GM18870 (cell line): ENCODE measurements around the gene SAPCD1.

ENCODE experiments used
- ATAC-seq: cut with Tn5 transposase; IDR thresholded peaks from one replicate; pipeline ENCODE4 v1.9.1; 2021; ENCODE audit warnings: moderate library complexity; ENCODE audit not compliant: unreplicated experiment

Gene SAPCD1

GRCh38 chr6:31728767-31729514 is 33.5 kb upstream of the SAPCD1 start, which contains the start of gene DDAH2:
TSS of gene DDAH2 (minus strand) at chr6:31729299. CDS start at chr6:31729161, 138 bp downstream.
- no peak for ATAC-seq

- ATAC-seq = no peak
Measured at GRCh38 chr6:31729515-31729978, 32.9 kb upstream of the SAPCD1 start.

GRCh38 chr6:31729979-31730630 is 32.4 kb upstream of the SAPCD1 start:
- no peak for ATAC-seq

- no peak for ATAC-seq
Measured at GRCh38 chr6:31730631-31731086, 31.8 kb upstream of the SAPCD1 start.

GRCh38 chr6:31732029-31732428 is 30.4 kb upstream of the SAPCD1 start:
- no peak for ATAC-seq

GRCh38 chr6:31733734-31734133 is 28.7 kb upstream of the SAPCD1 start:
- ATAC-seq = no peak

GRCh38 chr6:31734247-31734820 is 28.1 kb upstream of the SAPCD1 start:
- ATAC-seq = no peak

GRCh38 chr6:31734821-31735406 is 27.5 kb upstream of the SAPCD1 start:
- no peak for ATAC-seq

GRCh38 chr6:31736021-31736767 is 26.3 kb upstream of the SAPCD1 start, which contains the start of gene CLIC1:
TSS of gene CLIC1 (minus strand) at chr6:31736530. CDS start at chr6:31736300, 230 bp downstream.
- ATAC-seq = no peak

- no peak for ATAC-seq
Measured at GRCh38 chr6:31736768-31737314, 25.6 kb upstream of the SAPCD1 start.

GRCh38 chr6:31737315-31737990 is 25.0 kb upstream of the SAPCD1 start:
- no peak for ATAC-seq

GRCh38 chr6:31737991-31738979 is 24.2 kb upstream of the SAPCD1 start:
- no peak for ATAC-seq

- peak; percentile 67 for ATAC-seq
Measured at GRCh38 chr6:31739639-31740396, 22.6 kb upstream of the SAPCD1 start, which contains the start of gene MSH5. TSS of gene MSH5 (plus strand) at chr6:31740005. CDS start at chr6:31740467, 462 bp downstream.

GRCh38 chr6:31740397-31741223 is 21.8 kb upstream of the SAPCD1 start:
- ATAC-seq = no peak

GRCh38 chr6:31741815-31742214 is 20.6 kb upstream of the SAPCD1 start:
- ATAC-seq = no peak

GRCh38 chr6:31742894-31743293 is 19.6 kb upstream of the SAPCD1 start:
- no peak for ATAC-seq

GRCh38 chr6:31744422-31744821 is 18.0 kb upstream of the SAPCD1 start:
- ATAC-seq = no peak
